ENCODE data around the gene PRR22.

The PRR22 gene

DNA sequence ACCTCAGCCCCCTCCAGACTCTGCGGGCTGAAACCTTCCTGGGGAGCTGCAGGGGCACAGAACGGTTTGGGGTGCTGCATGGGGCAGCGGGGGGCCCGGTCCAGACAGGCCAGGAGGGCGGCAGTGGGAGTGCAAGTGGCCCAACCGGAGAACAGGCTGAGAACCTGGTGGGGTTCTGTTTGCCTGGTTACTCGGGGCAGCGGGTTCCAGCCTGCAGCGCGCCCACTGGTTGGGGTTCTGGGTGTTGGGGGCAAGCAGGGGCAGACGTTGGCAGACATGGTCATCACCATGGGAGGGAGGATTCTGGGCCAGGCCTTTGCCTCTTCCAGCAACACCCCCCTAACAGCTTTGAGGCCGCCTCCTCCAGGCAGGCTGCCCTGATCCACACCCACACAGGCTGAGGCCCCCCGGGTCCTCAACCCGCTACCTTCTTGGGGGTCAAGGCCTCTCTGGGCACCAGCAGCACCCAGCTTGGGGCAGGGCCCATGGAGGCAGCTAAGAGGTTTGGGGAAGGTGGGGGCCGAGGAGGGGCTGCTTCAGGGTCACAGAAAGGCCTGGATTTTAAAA is at the start of gene PRR22:
Gene PRR22, minus strand, starts transcription at position 166 of the 567 bp plus-strand sequence. Its CDS starts 86 bp downstream, at position 80.
- H3K4me3 ChIP-seq (ENCODE audit: insufficient read length, low read depth) = no peak within 1 kb of the TSS
- no peaks in the 10 kb centered on the region for H3K9me3 ChIP-seq (ENCODE audit: insufficient read depth, low read length)
- H3K27me3 ChIP-seq (ENCODE audit: insufficient read depth, insufficient read length) = no peaks in the 10 kb centered on the region
- H3K9ac ChIP-seq (ENCODE audit: insufficient read length, low read depth) = no peak within 1 kb of the TSS
- TF ChIP-seq SUZ12 (IDR thresholded peaks at IDR 0.05; ENCODE audit: extremely low read depth, insufficient read depth, insufficient read length) (no peak), YY1 (IDR thresholded peaks at IDR 0.05; ENCODE audit: insufficient read depth, insufficient read length) (no peak), ZNF274 (IDR thresholded peaks at IDR 0.05; ENCODE audit: low read depth, low read length) (no peak)
- peaks cover 2% of the 10 kb centered on the region for H3K4me1 ChIP-seq (ENCODE audit: insufficient read depth, insufficient read length)
- peaks cover 76% of the 10 kb centered on the region for H3K36me3 ChIP-seq (ENCODE audit: insufficient read depth, insufficient read length, low read length)
- no peak for DNase-seq (ENCODE audit: low read depth, low spot score)

- Histone ChIP-seq H3K9ac (ENCODE audit: insufficient read length, low read depth) (no peak overlapping the region), H3K4me1 (ENCODE audit: insufficient read depth, insufficient read length) (peaks cover 5% of the 10 kb centered on the region), H3K36me3 (ENCODE audit: insufficient read depth, insufficient read length, low read length) (no peaks in the 10 kb centered on the region), H3K27me3 (ENCODE audit: insufficient read depth, insufficient read length) (peaks cover 6% of the 10 kb centered on the region), H3K9me3 (ENCODE audit: insufficient read depth, low read length) (no peaks in the 10 kb centered on the region), H3K4me3 (ENCODE audit: insufficient read length, low read depth) (no peak overlapping the region)
- TF ChIP-seq YY1 (IDR thresholded peaks at IDR 0.05; ENCODE audit: insufficient read depth, insufficient read length) (no peak), SUZ12 (IDR thresholded peaks at IDR 0.05; ENCODE audit: extremely low read depth, insufficient read depth, insufficient read length) (no peak), ZNF274 (IDR thresholded peaks at IDR 0.05; ENCODE audit: low read depth, low read length) (no peak)
- DNase-seq (ENCODE audit: low read depth, low spot score) = no peak
Observed at GRCh38 chr19:5832527-5833216, 48.1 kb upstream of the PRR22 start.

- TF ChIP-seq ZNF274 (IDR thresholded peaks at IDR 0.05; ENCODE audit: low read depth, low read length) (no peak), SUZ12 (IDR thresholded peaks at IDR 0.05; ENCODE audit: extremely low read depth, insufficient read depth, insufficient read length) (no peak), YY1 (IDR thresholded peaks at IDR 0.05; ENCODE audit: insufficient read depth, insufficient read length) (no peak)
- H3K9ac ChIP-seq (ENCODE audit: insufficient read length, low read depth) = no peak overlapping the region
Observed at GRCh38 chr19:5832061-5832460, 47.5 kb upstream of the PRR22 start.

GRCh38 chr19:5831159-5831558 is 46.6 kb upstream of the PRR22 start:
- DNase-seq (ENCODE audit: low read depth, low spot score) = no peak
- Histone ChIP-seq H3K36me3 (ENCODE audit: insufficient read depth, insufficient read length, low read length) (no peaks in the 10 kb centered on the region), H3K4me1 (ENCODE audit: insufficient read depth, insufficient read length) (peaks cover 16% of the 10 kb centered on the region), H3K9me3 (ENCODE audit: insufficient read depth, low read length) (no peaks in the 10 kb centered on the region), H3K9ac (ENCODE audit: insufficient read length, low read depth) (no peak overlapping the region), H3K27me3 (ENCODE audit: insufficient read depth, insufficient read length) (peaks cover 6% of the 10 kb centered on the region), H3K4me3 (ENCODE audit: insufficient read length, low read depth) (no peak overlapping the region)
- TF ChIP-seq SUZ12 (IDR thresholded peaks at IDR 0.05; ENCODE audit: extremely low read depth, insufficient read depth, insufficient read length) = no peak

More at GRCh38 chr19:5832061-5832460, 47.5 kb upstream of the PRR22 start:
- H3K9me3 ChIP-seq (ENCODE audit: insufficient read depth, low read length) = no peaks in the 10 kb centered on the region
- H3K27me3 ChIP-seq (ENCODE audit: insufficient read depth, insufficient read length) = peaks cover 6% of the 10 kb centered on the region
- no peaks in the 10 kb centered on the region for H3K36me3 ChIP-seq (ENCODE audit: insufficient read depth, insufficient read length, low read length)
- H3K4me1 ChIP-seq (ENCODE audit: insufficient read depth, insufficient read length) = peaks cover 9% of the 10 kb centered on the region
- no peak overlapping the region for H3K4me3 ChIP-seq (ENCODE audit: insufficient read length, low read depth)
- DNase-seq (ENCODE audit: low read depth, low spot score) = no peak

GRCh38 chr19:5829567-5830310 is 45.2 kb upstream of the PRR22 start:
- no peak for TF ChIP-seq SUZ12 (IDR thresholded peaks at IDR 0.05; ENCODE audit: extremely low read depth, insufficient read depth, insufficient read length)
- no peak for TF ChIP-seq ZNF274 (IDR thresholded peaks at IDR 0.05; ENCODE audit: low read depth, low read length)
- no peak for TF ChIP-seq YY1 (IDR thresholded peaks at IDR 0.05; ENCODE audit: insufficient read depth, insufficient read length)
- H3K4me3 ChIP-seq (ENCODE audit: insufficient read length, low read depth) = peak overlapping the region; percentile 97
- peaks cover 18% of the 10 kb centered on the region for H3K4me1 ChIP-seq (ENCODE audit: insufficient read depth, insufficient read length)
- no peak for DNase-seq (ENCODE audit: low read depth, low spot score)
- H3K9ac ChIP-seq (ENCODE audit: insufficient read length, low read depth) = peak overlapping the region; percentile 61
- H3K9me3 ChIP-seq (ENCODE audit: insufficient read depth, low read length) = no peaks in the 10 kb centered on the region
- peaks cover under 1% of the 10 kb centered on the region for H3K27me3 ChIP-seq (ENCODE audit: insufficient read depth, insufficient read length)
- no peaks in the 10 kb centered on the region for H3K36me3 ChIP-seq (ENCODE audit: insufficient read depth, insufficient read length, low read length)

DNA sequence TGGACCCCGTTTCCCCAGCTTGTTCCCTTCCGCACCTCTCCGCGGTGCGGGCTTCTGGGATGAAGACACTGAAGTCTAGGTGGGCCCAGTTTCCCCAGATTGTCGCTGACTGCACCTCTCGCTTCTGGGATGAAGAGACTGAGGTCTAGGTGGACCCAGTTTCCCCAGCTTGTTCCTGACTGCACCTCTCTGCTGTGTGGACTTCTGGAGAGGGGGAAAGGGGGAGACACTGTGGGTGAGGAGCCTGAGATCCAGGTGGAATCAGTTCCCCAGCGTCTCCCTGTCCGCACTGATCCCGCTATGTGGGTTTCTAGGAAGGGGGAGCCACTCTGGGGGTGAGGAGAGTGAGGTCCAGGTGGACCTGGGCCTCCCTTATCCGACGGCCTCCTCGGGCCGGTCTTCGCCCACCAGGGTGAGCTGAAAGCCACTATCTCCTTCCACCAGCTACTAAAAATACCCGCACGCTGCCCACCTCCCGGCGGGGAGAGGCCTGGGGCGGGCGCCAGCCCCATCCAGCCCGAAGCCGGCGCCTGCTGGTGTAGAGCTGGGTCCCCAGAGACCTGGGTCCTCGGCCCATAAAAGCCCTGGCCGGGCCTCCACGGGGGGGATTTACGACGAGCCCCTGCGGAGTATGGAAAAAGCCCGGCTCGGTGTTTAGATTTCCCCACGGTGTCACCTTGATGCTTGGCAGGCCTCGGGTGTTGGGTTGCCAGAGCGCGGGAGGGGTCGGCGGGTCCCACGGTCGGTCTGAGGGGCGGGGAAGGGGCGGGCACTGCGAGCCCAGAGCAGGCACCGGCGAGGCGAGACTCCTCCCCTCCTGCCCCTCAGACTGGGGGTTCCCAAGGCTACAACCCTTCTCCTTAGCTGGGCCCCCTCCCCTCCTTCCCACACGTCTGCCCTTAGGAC is 44.4 kb upstream of the PRR22 start:
- Histone ChIP-seq H3K9me3 (ENCODE audit: insufficient read depth, low read length) (no peaks in the 10 kb centered on the region), H3K4me1 (ENCODE audit: insufficient read depth, insufficient read length) (peaks cover 18% of the 10 kb centered on the region), H3K4me3 (ENCODE audit: insufficient read length, low read depth) (peak overlapping the region; percentile 97), H3K9ac (ENCODE audit: insufficient read length, low read depth) (peak overlapping the region; percentile 100), H3K27me3 (ENCODE audit: insufficient read depth, insufficient read length) (no peaks in the 10 kb centered on the region), H3K36me3 (ENCODE audit: insufficient read depth, insufficient read length, low read length) (no peaks in the 10 kb centered on the region)
- no peak for DNase-seq (ENCODE audit: low read depth, low spot score)
- no peak for TF ChIP-seq SUZ12 (IDR thresholded peaks at IDR 0.05; ENCODE audit: extremely low read depth, insufficient read depth, insufficient read length)
- no peak for TF ChIP-seq ZNF274 (IDR thresholded peaks at IDR 0.05; ENCODE audit: low read depth, low read length)
- TF ChIP-seq YY1 (IDR thresholded peaks at IDR 0.05; ENCODE audit: insufficient read depth, insufficient read length) = no peak
